ENCODE results near the gene CDKN2AIP.
"Not testable (repeated sequence)": the region's sequence is repeated elsewhere in the genome, so short reads cannot be mapped to it uniquely, and the experiment has no call there.

CDKN2AIP gene

DNA sequence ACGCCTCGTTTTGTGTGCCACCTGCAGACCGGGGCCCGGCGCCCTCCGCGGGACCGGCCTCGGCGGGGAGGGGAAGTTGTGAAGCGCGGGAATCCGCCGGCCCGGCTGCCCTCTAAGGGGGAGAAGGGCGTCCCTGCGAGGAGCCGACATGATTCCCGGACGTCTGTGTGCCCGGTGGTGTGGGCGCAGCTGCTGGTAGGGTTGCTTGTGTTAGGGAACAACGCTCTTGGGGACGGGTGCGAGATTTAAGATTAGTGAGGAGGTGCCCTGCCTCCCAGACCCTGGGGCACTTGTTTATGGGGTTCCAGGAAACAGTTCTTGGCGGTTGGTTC is 627 bp downstream of the CDKN2AIP start:
- DNase-seq (ENCODE audit: low read depth in 1 of 2, low spot score in 1 of 2) = peak in 1 of 2 donors; percentile 33

DNA sequence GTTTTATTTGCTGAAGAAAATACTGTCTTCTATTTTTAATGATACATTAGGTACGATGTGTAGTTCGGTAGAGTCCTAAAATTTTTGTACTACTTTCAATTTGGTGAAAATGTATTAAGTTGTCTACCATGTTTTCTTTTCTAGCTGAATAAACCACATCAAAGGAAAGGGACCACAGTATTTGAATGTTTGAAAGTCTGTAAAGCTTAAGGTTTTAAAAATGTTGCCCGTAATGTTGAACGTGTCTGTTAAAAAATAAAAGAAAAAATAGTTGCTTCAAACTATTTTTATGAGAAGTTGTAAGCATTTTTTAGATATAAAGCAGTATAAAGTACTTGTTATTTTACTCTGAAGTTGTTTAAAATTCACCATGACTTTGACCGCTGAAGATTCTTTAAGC is 3.2 kb downstream of the CDKN2AIP start:
- no peak for DNase-seq (ENCODE audit: low read depth in 1 of 2, low spot score in 1 of 2)

DNA sequence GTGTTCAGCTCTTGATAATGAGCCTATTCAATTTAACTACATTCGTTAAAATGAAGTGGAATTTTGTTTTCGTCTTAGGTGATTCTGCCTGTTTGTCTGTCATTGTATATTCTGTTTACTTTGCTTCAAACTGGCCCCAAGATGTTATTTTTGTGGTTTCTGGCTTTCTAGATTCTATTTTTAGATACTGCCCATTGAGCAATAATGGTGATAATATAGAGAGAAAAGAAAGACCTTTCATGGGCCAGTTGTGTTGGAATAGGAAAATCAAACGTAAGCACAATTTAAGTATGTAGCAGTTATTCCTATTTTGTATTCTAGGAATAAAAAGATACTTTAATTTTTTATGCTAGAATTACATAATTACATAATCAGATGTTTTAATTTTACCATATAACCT is 4.0 kb downstream of the CDKN2AIP start:
- no peak for DNase-seq (ENCODE audit: low read depth in 1 of 2, low spot score in 1 of 2)

DNA sequence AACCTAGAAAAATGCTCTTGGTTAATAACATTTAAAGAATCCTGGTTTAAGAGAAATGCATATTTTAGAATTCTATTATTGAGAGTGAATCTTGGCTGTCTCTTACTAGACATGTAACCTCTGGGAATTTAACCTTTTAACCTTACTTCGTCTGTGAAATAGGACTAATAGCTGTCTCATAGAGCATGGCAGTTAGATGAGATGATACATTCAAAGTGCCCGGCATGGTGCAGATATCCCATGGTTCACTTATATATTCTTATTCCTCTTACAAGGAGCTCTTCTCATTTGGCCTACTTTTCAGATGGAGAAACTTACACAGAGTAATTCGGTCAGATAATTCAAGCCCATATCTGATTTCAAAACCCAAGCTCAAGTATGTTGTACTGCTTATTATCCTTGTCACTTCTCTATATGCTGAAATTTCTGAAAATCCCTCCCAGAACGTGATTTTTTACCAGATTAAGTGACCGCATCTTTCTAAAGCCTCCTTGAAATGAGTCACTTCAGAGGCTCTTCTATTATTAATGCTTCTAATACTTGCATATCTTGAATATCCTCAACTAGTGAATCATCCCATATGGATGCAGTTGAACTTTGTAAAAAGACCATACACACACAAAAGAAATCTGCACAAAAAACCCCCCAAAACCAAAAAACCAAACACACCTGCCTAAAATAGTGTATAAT is 4.9 kb downstream of the CDKN2AIP start:
- DNase-seq (ENCODE audit: low read depth in 1 of 2, low spot score in 1 of 2) = no peak

DNA sequence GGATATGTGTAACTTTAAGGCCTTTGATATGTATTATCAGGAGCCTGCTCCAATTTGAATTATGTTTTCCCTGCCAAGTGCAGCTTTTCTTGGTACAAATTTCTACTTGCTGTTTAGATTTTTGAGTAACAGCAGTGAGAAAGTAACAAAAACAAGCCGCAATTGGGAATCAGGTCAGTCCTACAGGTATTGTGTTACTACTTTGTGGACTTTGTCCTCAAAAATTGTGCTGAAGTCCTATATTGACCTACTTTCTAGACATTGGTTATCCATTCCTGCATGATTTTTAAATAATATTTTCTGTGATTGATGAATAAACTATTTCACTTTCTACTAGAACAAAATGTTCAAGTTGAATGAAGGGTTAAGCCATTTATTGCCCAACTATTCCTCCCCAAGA is 5.7 kb downstream of the CDKN2AIP start:
- DNase-seq (ENCODE audit: low read depth in 1 of 2, low spot score in 1 of 2) = no peak

DNA sequence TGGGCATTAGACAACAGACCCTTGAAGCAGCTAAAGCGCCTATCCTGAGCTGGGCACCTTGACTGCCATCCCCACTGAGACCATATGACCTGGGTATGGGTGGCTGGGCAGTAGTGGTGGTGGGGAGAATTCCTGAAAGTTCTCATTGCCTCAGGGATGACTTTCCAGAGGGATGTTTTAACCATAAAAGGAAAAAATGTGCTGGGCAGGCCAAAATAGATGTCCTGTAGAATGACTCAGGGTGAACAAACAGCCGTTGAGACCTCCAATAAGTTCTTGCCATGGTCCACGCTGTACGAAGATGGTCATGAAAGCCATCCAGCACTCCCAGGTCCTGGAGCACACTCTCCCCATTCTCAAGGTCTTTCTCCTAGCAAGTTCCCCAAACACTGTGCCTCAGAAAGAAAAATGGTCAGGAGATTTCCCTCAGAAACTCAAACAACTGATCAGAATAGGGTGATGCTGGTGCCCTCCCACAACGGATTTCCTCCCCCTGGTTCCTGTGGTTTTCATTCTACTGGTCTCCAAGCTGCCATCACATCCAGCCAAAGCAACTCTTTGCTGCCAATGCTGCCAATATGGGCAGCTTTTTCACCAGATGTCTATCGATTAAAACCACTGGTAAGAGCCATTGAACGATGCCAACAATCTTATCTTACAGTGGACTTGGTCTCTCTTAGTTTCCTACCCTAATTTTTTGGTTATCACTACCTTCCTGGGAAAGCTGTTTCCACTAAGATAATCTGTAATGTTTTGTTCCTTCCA is 11.2 kb downstream of the CDKN2AIP start:
- DNase-seq (ENCODE audit: low read depth in 1 of 2, low spot score in 1 of 2) = no peak

DNA sequence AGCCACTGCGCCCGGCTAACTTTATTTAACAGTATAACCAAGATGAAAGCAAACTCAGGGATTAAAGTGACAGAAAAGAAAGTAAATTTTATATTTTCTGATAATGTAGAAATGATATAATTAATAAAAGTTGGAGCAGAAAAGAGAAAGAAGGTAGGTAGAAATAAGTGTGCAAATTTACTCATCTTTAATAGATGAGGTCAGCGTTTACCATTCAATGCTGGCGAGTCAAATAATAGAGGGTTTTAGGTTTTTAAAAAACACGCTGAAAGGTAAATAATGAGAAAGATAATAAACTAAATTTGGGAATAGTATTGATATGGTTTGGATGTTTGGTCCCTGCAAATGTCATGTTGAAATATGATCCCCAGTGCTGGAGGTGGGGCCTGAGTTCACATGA is 13.6 kb downstream of the CDKN2AIP start:
- no peak for DNase-seq (ENCODE audit: low read depth in 1 of 2, low spot score in 1 of 2)

DNA sequence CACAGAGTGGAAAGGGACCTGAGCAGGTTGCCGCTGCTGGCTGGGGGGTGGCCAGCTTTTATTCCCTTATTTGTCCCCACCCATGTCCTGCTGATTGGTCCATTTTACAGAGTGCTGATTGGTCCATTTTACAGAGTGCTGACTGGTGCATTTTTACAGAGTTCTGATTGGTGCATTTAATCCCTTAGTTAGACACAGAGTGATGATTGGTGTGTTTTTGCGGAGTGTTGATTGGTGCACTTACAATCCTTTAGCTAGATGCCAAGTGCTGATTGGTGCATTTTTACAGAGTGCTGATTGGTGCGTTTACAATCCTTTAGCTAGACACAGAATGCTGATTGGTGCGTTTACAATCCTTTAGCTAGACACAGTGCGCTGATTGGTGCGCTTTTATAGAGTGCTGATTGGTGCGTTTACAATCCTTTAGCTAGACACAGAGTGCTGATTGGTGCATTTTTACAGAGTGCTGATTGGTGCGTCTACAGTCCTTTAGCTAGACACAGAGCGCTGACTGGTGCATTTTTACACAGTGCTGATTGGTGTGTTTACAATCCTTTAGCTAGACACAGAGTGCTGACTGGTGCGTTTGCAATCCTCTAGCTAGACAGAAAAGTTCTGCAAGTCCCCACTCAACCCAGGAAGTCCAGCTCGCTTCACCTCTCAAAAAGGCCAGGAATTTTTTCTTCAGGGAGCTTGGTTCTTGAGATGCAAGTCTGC is 19.6 kb downstream of the CDKN2AIP start:
- DNase-seq (ENCODE audit: low read depth in 1 of 2, low spot score in 1 of 2) = not testable (repeated sequence)

DNA sequence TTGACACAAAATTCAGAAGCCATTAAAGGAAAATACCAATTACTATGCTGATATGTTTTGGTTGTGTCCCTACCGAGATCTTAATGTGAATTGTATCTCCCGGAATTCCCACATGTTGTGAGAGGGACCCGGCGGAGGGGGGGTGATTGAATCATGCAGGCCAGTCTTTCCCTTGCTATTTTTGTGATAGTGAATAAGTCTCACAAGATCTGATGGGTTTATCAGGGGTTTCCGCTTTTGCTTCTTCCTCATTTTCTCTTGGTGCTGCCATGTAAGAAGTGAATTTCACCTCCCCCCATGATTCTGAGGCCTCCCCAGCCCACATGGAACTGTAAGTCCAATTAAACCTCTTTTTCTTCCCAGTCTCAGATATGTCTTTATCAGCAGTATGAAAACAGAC is 21.4 kb downstream of the CDKN2AIP start:
- not testable (repeated sequence) for DNase-seq (ENCODE audit: low read depth in 1 of 2, low spot score in 1 of 2)

DNA sequence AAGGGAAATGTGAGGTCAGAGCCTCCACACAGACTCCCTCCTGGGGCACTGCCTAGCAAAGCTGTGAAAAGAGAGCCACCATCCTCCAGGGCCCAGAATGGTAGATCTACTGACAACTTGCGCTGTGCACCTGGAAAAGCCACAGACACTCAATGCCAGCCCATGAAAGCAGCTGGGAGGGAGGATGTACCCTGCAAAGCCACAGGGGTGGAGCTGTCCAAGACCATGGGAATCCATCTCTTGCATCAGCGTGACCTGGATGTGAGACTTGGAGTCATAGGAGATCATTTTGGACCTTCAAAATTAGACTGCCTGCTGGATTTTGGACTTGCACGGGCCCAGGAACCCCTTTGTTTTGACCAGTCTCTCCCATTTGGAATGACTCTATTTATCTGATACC is 22.8 kb downstream of the CDKN2AIP start:
- no peak for DNase-seq (ENCODE audit: low read depth in 1 of 2, low spot score in 1 of 2)

DNA sequence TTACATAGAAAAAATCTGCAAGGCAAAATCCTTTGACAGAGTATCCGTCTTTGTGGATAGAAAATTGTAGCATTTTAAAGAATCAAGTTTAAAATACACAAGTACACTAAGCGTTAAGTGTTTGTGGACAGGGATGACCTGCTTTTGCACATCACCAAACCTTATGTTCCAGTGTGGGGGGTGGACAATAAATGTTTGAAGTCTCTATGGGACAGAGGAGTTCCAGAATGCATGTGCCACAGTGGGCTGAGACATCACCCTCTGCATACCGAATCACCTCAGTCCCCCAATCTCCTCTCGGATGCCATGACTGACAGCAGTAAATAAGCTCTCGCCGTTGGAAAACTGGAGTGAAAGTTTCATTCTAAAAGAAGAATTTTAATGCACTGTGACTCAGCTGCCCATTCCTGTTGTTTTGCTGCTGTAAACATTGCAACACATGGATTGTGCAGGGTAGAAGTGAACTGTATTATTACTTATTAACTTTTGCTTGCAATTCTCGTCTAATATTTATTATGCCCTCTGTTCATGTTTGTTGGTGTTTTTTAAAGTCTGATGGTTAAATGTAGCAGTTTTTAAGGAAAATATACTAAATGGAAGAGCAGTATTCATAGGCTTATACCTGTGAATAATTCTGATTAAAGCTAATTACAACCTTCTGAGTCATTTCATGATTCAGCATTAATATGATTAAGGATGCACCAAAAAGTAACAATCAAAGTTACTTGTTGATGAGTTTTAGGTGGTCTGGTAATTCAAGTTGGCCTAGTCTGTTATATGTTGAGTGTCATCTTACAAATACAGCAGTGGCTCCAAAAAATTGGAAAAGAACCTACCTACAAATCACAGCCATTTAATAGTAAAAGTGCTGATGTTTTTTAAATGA is 24.0 kb downstream of the CDKN2AIP start:
- no peak for DNase-seq (ENCODE audit: low read depth in 1 of 2, low spot score in 1 of 2)

DNA sequence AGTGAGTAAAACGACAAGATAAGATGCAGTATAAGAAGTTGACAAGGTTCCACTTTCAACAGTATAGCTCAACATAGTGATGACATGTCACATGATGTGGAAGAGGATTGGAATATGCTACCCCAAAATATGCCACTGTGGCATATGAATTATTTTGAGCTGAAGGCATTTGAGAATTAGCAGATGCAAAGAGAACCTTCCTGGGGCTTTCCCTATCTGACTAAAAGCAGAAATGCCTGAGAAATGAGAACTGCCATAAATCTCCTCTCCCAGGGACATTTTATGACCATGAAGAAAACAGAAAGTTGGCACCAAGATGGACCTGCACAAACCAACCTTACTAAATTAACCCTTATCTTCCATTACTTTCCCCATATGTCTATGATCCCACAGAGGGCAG is 24.8 kb downstream of the CDKN2AIP start:
- DNase-seq (ENCODE audit: low read depth in 1 of 2, low spot score in 1 of 2) = no peak

DNA sequence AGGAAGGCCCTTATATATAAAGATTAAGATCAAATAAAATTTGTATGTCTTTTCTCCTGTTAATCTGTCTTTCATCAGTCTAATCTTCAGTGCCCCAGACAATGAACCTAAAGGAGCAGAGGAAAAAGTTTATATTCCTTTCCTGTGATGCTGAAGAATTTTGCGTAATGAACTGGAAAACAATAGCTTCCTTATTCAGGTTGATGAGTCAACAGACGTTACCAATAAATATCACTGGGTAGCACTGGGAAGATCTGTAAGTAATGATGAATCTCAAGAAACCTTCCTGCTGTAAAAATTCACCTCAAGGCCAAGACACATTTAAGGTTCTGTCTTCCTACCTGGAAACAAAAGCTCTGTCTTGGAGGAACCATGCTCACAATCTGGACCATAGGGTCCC is 25.5 kb downstream of the CDKN2AIP start:
- DNase-seq (ENCODE audit: low read depth in 1 of 2, low spot score in 1 of 2) = no peak

DNA sequence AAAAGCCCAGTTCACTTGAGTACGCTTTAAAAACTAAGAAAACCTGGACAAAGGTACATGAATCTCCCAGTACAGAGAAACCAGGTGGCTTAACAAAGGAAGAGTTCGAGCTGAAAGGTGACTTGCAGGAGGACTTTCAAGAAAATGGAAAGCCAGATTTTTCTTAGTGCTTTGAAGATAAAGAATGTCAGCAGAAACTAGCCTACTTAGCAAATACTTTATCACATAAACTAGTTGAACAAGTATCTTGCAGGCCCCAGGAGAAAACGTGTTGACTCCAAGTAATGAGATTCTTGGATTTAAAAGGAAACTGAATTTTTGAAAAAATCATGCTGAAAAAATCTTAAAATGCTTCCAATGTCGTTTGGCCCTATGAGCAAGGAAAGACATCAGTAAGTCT is 26.4 kb downstream of the CDKN2AIP start:
- no peak for DNase-seq (ENCODE audit: low read depth in 1 of 2, low spot score in 1 of 2)

DNA sequence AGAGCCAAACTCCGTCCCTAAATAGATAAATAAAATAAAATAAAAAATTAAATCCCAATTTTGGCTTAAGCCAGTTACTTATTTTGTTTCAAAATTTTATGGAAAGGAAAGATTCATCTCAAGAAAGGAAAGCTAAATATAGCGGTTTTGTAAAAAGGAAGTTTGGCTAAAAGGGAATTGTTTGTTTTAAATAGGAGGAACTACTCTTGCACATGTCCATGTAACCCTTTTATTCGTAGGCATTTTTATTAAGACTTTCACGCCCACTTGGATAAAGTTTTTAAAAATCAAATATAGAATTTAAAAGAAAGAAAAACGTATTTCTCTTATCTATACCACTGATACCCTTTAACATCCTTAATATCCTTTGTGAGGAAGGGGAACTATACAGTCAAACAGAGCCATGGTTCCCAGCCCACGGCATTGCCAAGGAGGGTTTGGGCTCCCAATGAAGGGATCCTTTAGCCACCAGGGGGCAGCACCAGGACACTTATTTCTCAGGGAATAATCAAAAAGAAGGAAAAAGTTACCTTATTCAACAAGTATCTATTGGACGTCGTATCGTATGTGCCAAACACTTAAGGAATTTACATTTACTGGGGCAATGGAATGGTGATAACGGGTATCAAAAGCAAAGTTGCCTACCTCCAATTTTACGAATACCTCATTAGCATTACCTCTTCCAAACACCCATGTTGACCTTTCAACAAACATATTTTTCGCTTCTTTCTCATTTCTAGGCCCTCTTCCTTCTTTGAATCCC is 27.7 kb downstream of the CDKN2AIP start:
- peak; percentile 68 to 73 for DNase-seq (ENCODE audit: low read depth in 1 of 2, low spot score in 1 of 2)

DNA sequence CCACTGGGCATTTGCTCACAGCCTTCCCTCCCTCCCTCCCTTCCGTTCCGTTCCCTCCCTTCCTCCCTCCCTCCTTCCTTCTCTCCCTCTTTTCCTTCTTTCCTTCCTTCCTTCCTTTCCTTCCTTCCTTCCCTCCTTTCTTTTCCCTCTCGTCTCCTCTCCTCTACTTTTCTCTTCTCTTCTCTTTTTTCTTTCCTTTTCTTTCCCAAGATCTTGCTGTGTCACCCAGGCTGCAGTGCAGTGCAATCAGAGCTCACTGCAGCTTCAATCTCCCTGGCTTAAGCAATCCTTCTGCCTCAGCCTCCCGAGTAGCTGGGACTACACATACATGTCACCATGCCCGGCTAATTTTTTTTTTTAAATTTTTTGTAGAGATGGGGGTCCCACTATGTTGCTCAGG is 33.7 kb downstream of the CDKN2AIP start:
- DNase-seq (ENCODE audit: low read depth in 1 of 2, low spot score in 1 of 2) = no peak

DNA sequence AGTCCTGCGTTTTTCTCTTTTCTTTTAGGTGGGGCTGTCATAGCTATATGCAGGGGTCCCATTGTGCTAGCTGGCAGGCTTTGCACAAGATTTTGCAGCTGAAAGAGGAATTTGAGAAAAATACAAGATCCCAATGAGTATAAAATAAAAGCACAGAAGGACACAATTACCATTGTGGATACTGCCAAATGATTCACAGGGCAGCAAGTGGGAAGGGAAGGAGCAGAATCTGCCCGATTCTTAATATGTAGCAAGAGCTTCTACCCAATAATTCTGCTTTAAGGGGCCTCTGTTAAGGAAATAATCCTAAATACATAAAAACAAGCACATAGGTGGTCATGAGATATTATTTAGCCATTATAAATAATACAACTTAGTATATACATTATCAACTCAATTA is 34.5 kb downstream of the CDKN2AIP start:
- no peak for DNase-seq (ENCODE audit: low read depth in 1 of 2, low spot score in 1 of 2)

DNA sequence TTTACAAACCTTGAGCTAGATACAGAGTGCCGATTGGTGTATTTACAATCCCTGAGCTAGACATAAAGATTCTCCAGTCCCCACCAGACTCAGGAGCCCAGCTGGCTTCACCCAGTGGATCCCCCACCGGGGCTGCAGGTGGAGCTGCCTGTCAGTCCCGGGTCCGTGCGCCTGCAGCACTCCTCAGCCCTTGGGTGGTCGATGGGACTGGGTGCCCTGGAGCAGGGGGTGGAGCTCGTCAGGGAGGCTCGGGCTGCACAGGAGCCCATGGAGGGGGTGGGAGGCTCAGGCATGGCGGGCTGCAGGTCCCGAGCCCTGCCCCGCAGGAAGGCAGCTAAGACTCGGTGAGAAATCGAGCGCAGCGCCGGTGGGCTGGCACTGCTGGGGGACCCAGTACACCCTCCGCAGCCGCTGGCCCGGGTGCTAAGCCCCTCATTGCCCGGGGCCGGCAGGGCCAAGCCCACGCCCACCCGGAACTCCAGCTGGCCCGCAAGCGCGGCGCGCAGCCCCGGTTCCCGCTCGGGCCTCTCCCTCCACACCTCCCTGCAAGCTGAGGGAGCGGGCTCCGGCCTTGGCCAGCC is 38.2 kb downstream of the CDKN2AIP start:
- not testable (repeated sequence) for DNase-seq (ENCODE audit: low read depth in 1 of 2, low spot score in 1 of 2)

DNA sequence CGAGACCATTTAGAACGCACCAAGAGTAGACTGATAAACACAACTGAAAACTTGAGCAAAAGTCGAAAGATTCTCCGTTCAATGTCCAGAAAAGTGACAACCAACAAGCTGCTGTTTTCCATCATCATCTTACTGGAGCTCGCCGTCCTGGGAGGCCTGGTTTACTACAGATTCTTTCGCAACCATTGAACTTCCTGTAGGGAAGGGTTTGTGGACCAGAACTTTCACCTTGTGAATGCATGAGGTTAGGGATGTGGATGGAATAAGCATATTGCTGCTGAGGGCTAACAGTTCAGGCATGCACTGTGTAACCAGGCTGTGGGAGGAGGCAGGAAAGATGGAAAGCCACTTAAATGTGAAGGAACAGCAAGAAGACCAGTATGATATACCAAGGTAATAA is 39.6 kb downstream of the CDKN2AIP start:
- DNase-seq (ENCODE audit: low read depth in 1 of 2, low spot score in 1 of 2) = no peak
